Mesendoderm (in vitro differentiated cells): Measurements from ENCODE around the gene METAP1D.

ENCODE experiments used
- DNase-seq: peaks from one replicate; pipeline ENCODE4 v3.0.0; 2013
- H2AK5ac ChIP-seq: 2 replicates; pipeline ENCODE4 v1.6.1; 2013; ENCODE audit warnings: low read length, inconsistent platforms
- H2BK120ac ChIP-seq: 2 replicates; pipeline ENCODE4 v1.6.1; 2013; ENCODE audit warnings: low read depth, mild to moderate bottlenecking, low read length, moderate library complexity, mixed read lengths
- H2BK15ac ChIP-seq: replicated peaks from 2 replicates; pipeline ENCODE4 v1.6.1; 2013; ENCODE audit warnings: low read depth, mild to moderate bottlenecking, moderate library complexity
- H2BK5ac ChIP-seq: 2 replicates; pipeline ENCODE4 v1.6.1; 2013; ENCODE audit warnings: low read length, inconsistent platforms
- H3K18ac ChIP-seq: 2 replicates; pipeline ENCODE4 v1.6.1; 2013; ENCODE audit warnings: mild to moderate bottlenecking, low read length, mixed read lengths
- H3K23ac ChIP-seq: one replicate; pipeline ENCODE4 v1.6.1; 2013; ENCODE audit warnings: low read length
- H3K27ac ChIP-seq: 2 replicates; pipeline ENCODE4 v1.5.1; 2013; ENCODE audit warnings: low read depth, mild to moderate bottlenecking, inconsistent platforms, low read length, moderate library complexity
- H3K27me3 ChIP-seq: 2 replicates; pipeline ENCODE4 v1.6.1; 2013; ENCODE audit warnings: low read length, control low read depth, mild to moderate bottlenecking, inconsistent platforms; ENCODE audit not compliant: insufficient read depth, poor library complexity
- H3K36me3 ChIP-seq: 2 replicates; pipeline ENCODE4 v1.6.1; 2013; ENCODE audit warnings: low read length, inconsistent platforms; ENCODE audit not compliant: control insufficient read depth, insufficient read depth
- H3K4ac ChIP-seq: one replicate; pipeline ENCODE4 v1.6.1; 2013; ENCODE audit warnings: low read depth, mild to moderate bottlenecking, low read length, moderate library complexity
- H3K4me1 ChIP-seq: 2 replicates; pipeline ENCODE4 v1.6.1; 2013; ENCODE audit warnings: low read depth, low read length, inconsistent platforms; ENCODE audit not compliant: control insufficient read depth
- H3K4me2 ChIP-seq: 2 replicates; pipeline ENCODE4 v1.6.1; 2013; ENCODE audit warnings: low read length
- H3K4me3 ChIP-seq: 2 replicates; pipeline ENCODE4 v1.5.1; 2013; ENCODE audit warnings: mild to moderate bottlenecking, low read length
- H3K56ac ChIP-seq: one replicate; pipeline ENCODE4 v1.6.1; 2013; ENCODE audit warnings: low read length
- H3K79me1 ChIP-seq: 2 replicates; pipeline ENCODE4 v1.6.1; 2013; ENCODE audit warnings: low read length, inconsistent platforms
- H3K79me2 ChIP-seq: 2 replicates; pipeline ENCODE4 v1.6.1; 2013; ENCODE audit warnings: mild to moderate bottlenecking, low read length; ENCODE audit not compliant: control insufficient read depth, insufficient read depth
- H3K9ac ChIP-seq: 2 replicates; pipeline ENCODE4 v1.6.1; 2013; ENCODE audit warnings: low read length, inconsistent platforms
- H4K5ac ChIP-seq: one replicate; pipeline ENCODE4 v1.6.1; 2013; ENCODE audit warnings: low read length
- H4K8ac ChIP-seq: one replicate; pipeline ENCODE4 v1.6.1; 2013; ENCODE audit warnings: low read depth, mild to moderate bottlenecking, control low read depth, low read length, moderate library complexity
- WGBS: extraction: QIAGEN DNeasy Blood & Tissue Kit; methylation state at CpG from one replicate; pipeline ENCODE4 v1.1.7; 2013; ENCODE audit warnings: low lambda C conversion rate, missing lambda C conversion rate; ENCODE audit not compliant: insufficient coverage; ENCODE audit errors: extremely low coverage; 5-methylcytosine and 5-hydroxymethylcytosine counted together

The METAP1D gene

GRCh38 chr2:172087780-172088244, 88.1 kb downstream of the METAP1D start:
- Histone ChIP-seq H3K36me3 (no peaks in the 10 kb centered on the region), H3K4ac (no peak overlapping the region), H4K5ac (no peak overlapping the region), H2BK15ac (no peak overlapping the region), H3K27ac (no peak overlapping the region), H3K27me3 (peaks cover 72% of the 10 kb centered on the region), H3K18ac (no peak overlapping the region), H3K79me1 (no peaks in the 10 kb centered on the region), H3K23ac (peak overlapping the region; percentile 31), H2AK5ac (no peak overlapping the region), H2BK120ac (no peak overlapping the region), H3K4me1 (no peaks in the 10 kb centered on the region), H3K4me3 (no peak overlapping the region), H2BK5ac (no peak overlapping the region), H4K8ac (no peak overlapping the region), H3K79me2 (no peaks in the 10 kb centered on the region), H3K56ac (peak overlapping the region; percentile 11), H3K9ac (no peak overlapping the region), H3K4me2 (peak overlapping the region; percentile 7)
- DNase-seq, result peak; percentile 55
- no CpG with 5 or more reads among the region's 23 CpGs for WGBS

GRCh38 chr2:172088245-172089004, 88.7 kb downstream of the METAP1D start:
- peak; percentile 51 for DNase-seq
- H3K79me1 ChIP-seq, result no peaks in the 10 kb centered on the region
- H3K18ac ChIP-seq, result no peak overlapping the region
- H3K4me2 ChIP-seq, result peak overlapping the region; percentile 7
- H3K23ac ChIP-seq, result no peak overlapping the region
- H3K27ac ChIP-seq, result no peak overlapping the region
- no peak overlapping the region for H3K4me3 ChIP-seq
- no peaks in the 10 kb centered on the region for H3K4me1 ChIP-seq
- no peaks in the 10 kb centered on the region for H3K36me3 ChIP-seq
- no peak overlapping the region for H4K5ac ChIP-seq
- no peaks in the 10 kb centered on the region for H3K79me2 ChIP-seq
- H3K56ac ChIP-seq, result no peak overlapping the region
- no peak overlapping the region for H3K4ac ChIP-seq
- H3K27me3 ChIP-seq, result peaks cover 71% of the 10 kb centered on the region
- no peak overlapping the region for H2BK15ac ChIP-seq
- no peak overlapping the region for H3K9ac ChIP-seq
- WGBS, result no CpG with 5 or more reads among the region's 37 CpGs
- no peak overlapping the region for H2BK120ac ChIP-seq
- H2BK5ac ChIP-seq, result no peak overlapping the region
- H4K8ac ChIP-seq, result no peak overlapping the region
- H2AK5ac ChIP-seq, result no peak overlapping the region

- Histone ChIP-seq H2AK5ac (no peak overlapping the region), H3K4me3 (no peak overlapping the region), H3K27me3 (peaks cover 71% of the 10 kb centered on the region), H3K27ac (no peak overlapping the region), H3K79me1 (no peaks in the 10 kb centered on the region), H2BK15ac (no peak overlapping the region), H4K8ac (no peak overlapping the region), H3K9ac (no peak overlapping the region), H3K4ac (no peak overlapping the region), H4K5ac (no peak overlapping the region), H3K4me1 (no peaks in the 10 kb centered on the region), H2BK5ac (no peak overlapping the region), H3K79me2 (no peaks in the 10 kb centered on the region), H2BK120ac (no peak overlapping the region), H3K18ac (no peak overlapping the region), H3K36me3 (no peaks in the 10 kb centered on the region), H3K56ac (no peak overlapping the region), H3K23ac (no peak overlapping the region), H3K4me2 (no peak overlapping the region)
- WGBS, result no CpG with 5 or more reads among the region's 10 CpGs
- DNase-seq, result peak; percentile 1
These were observed 89.3 kb downstream of the METAP1D start for GRCh38 chr2:172089005-172089504.

- Histone ChIP-seq H2BK120ac (no peak overlapping the region), H4K8ac (no peak overlapping the region), H3K9ac (no peak overlapping the region), H2AK5ac (no peak overlapping the region), H3K4me1 (no peaks in the 10 kb centered on the region), H4K5ac (no peak overlapping the region), H3K23ac (no peak overlapping the region), H2BK15ac (no peak overlapping the region), H3K4me2 (no peak overlapping the region), H3K79me1 (no peaks in the 10 kb centered on the region), H3K4ac (no peak overlapping the region), H3K27ac (no peak overlapping the region), H2BK5ac (no peak overlapping the region), H3K56ac (no peak overlapping the region), H3K18ac (no peak overlapping the region), H3K36me3 (no peaks in the 10 kb centered on the region), H3K4me3 (no peak overlapping the region), H3K79me2 (no peaks in the 10 kb centered on the region), H3K27me3 (peaks cover 72% of the 10 kb centered on the region)
- WGBS, result no CpG with 5 or more reads among the region's 7 CpGs
- DNase-seq, result no peak
These were observed 89.9 kb downstream of the METAP1D start for GRCh38 chr2:172089633-172090032.

- Histone ChIP-seq H3K36me3 (no peaks in the 10 kb centered on the region), H2AK5ac (no peak overlapping the region), H4K8ac (no peak overlapping the region), H3K79me2 (no peaks in the 10 kb centered on the region), H2BK120ac (no peak overlapping the region), H3K4me1 (no peaks in the 10 kb centered on the region), H3K56ac (no peak overlapping the region), H3K27ac (no peak overlapping the region), H3K79me1 (no peaks in the 10 kb centered on the region), H4K5ac (no peak overlapping the region), H3K23ac (no peak overlapping the region), H3K4me2 (no peak overlapping the region), H3K18ac (no peak overlapping the region), H2BK15ac (no peak overlapping the region), H3K4me3 (no peak overlapping the region), H3K4ac (no peak overlapping the region), H3K27me3 (peaks cover 72% of the 10 kb centered on the region), H2BK5ac (no peak overlapping the region), H3K9ac (no peak overlapping the region)
- peak; percentile 74 for DNase-seq
- WGBS, result no CpG with 5 or more reads among the region's 39 CpGs
These were observed 90.5 kb downstream of the METAP1D start for GRCh38 chr2:172090044-172090961.
